ENCODE data around the gene ATP12A.

The ATP12A gene

DNA sequence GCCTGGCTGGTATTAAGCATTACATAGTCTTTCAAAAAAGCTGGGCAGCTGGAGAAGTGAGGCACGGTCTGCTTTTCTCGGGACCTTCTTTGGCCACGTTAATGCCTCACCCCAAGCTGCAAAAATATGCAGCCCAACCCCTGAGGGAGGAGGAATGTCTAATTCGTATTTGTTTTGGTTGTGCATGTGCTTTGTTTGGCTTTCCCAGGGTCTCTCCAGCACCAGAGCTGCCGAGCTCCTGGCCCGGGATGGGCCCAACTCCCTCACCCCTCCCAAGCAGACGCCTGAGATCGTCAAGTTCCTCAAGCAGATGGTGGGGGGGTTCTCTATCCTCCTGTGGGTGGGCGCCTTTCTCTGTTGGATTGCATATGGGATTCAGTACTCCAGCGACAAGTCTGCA is 7.9 kb downstream of the ATP12A start:
- no peak for DNase-seq (ENCODE audit: low read depth)

DNA sequence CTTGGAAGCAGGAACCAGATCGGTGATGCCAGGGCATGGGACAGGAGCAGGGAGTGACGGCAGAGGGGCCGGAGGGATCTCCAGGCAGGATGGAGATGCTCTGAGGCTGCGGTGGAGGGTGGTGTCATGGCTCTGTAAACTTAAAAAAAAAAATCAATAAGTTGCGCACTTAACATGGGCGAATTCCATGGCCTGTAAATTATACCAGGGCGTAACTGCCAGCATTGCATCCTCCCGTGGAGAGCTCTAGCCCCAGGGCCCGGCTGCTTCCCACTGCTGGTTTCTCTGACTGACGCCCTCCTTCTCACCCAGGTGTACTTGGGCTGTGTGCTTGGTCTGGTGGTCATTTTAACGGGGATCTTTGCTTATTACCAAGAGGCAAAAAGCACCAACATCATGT is 8.7 kb downstream of the ATP12A start:
- no peak for DNase-seq (ENCODE audit: low read depth)

DNA sequence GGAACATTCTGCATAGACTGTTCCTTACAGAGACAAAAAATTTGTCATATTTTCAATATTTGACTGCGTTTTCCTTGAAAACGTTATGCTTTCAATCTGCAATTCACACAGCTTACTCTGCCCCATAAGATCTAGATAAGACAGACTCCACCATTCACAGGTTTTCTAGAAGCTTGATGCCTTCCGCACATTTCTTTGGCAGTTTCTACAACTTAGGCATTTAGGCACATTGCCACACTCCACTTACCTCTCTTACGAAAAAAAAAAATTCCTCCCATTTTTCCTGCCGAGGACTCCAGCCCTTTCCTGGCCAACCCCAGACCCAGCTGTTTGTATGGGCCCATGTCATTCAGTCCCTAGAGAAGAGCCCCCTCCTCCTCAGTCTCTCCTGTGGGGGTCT is 11.2 kb downstream of the ATP12A start:
- DNase-seq (ENCODE audit: low read depth): no peak

DNA sequence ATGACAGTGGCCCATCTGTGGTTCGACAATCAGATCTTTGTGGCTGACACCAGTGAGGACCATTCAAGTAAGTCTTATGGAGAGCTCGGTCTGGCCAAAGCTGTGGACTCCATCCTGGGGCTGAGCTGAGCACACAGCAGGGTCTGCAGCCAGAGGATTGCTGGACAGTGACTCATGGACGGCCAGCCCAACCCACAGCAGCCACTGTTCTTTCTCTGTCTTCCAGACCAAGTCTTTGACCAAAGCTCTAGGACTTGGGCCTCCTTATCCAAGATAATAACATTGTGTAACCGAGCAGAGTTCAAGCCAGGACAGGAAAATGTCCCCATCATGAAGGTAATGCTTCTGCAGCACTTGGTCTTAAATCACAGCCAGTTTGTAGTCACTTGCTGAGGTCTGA is 12.4 kb downstream of the ATP12A start:
- no peak for DNase-seq (ENCODE audit: low read depth)

- no peak for DNase-seq (ENCODE audit: low read depth)
Observed at GRCh38 chr13:24693862-24694471, 13.8 kb downstream of the ATP12A start.

GRCh38 chr13:24694907-24695306 is 14.7 kb downstream of the ATP12A start:
- DNase-seq (ENCODE audit: low read depth): no peak

GRCh38 chr13:24698686-24699085 is 18.5 kb downstream of the ATP12A start:
- no peak for DNase-seq (ENCODE audit: low read depth)

DNA sequence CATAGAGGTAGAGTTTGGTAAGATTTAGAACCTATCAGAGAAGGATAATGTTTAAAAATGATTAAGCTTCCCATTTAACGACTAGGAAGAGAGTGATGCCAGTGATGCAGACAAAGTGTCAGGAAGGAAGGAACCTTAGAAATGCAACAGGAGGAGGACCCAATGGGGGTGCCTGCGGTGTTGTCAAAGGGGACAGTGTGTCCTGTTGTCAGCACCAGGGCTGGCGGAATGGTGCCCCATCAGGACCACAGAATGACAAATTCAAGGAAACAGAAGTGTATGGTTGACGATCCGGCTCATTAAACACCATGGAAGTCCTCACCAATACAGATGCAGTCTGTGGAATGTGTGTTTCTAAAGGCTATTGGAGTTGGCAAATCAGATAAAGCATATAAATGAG is 19.3 kb downstream of the ATP12A start:
- no peak for DNase-seq (ENCODE audit: low read depth)

DNA sequence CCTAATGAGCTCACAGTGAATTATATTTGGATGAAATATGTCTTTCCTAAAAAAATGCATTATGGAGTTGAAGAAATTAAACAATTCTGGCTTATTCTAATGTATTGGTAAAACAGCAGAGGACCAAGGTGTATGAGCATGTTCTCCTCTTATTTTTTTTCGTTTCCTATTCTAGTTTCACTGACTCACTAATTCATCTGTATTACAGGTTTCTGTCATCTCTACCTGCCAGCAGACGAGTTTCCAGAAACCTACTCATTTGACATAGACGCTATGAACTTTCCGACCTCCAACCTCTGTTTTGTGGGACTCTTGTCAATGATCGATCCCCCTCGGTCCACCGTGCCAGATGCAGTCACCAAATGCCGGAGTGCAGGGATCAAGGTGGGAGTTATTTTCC is 20.3 kb downstream of the ATP12A start:
- DNase-seq (ENCODE audit: low read depth): no peak

GRCh38 chr13:24706886-24707585 is 26.8 kb downstream of the ATP12A start:
- no peak for DNase-seq (ENCODE audit: low read depth)

- DNase-seq (ENCODE audit: low read depth): no peak
Observed at GRCh38 chr13:24709186-24709913, 29.1 kb downstream of the ATP12A start.

DNA sequence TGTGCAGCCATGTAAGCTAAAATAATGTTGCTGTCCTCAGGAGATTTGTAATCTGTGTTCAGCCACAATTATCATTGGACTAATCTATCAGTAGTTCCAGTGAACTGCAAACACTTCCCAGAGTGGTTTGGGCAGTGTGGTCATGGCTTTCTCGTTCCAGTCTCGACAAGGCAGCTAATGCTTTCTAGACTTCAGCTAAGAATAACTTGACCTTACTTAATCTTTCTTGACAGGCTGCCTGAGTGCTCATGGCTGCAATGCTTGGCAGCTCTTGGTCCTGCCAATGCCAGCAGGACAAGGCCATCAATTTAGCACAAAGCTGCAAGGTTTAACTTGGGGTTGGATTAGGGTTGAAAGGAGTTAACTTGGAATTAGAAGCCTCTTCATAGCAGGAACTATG is 32.8 kb downstream of the ATP12A start:
- DNase-seq (ENCODE audit: low read depth): no peak

GRCh38 chr13:24716011-24716410 is 35.8 kb downstream of the ATP12A start:
- DNase-seq (ENCODE audit: low read depth): no peak

- no peak for DNase-seq (ENCODE audit: low read depth)
Observed at GRCh38 chr13:24716446-24716845, 36.2 kb downstream of the ATP12A start.

DNA sequence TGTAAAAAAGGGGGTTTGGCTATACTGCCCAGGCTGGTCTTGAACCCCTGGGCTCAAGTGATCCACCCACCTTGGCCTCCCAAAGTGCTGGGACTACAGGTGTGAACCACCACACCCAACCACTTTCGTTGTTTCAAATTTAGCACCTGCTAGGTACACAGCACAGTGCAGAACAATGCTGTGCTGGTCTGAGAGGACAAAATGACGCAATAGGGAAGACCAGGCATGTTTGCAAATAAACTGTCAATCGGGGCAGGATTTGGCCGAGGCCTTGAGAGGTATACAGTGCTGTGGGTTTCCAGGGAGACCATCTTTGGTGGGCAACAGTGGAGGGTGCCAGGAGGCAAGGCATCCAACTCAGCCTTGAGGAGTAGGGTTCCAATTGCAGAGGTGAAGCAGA is 37.0 kb downstream of the ATP12A start:
- no peak for DNase-seq (ENCODE audit: low read depth)

GRCh38 chr13:24718192-24718965 is 38.2 kb downstream of the ATP12A start:
- no peak for DNase-seq (ENCODE audit: low read depth)

DNA sequence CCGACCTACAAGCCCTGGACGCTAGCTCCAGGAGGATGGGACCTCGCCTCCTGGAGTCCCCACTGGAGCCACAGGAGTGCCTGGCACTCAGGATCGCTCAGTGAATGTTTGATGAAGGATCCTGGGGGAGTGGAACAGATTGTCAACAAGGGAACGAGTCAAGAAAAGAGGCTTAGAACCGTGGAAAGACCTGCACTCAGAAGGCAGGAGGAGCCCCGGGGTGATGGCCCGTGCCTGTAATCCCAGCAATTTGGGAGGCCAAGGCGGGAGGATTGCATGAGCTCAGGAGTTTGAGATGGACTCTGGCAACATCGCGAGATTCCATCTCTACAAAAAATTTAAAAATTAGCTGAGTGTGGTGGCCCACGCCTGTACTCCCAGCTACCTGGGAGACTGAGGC is 38.9 kb downstream of the ATP12A start:
- no peak for DNase-seq (ENCODE audit: low read depth)

DNA sequence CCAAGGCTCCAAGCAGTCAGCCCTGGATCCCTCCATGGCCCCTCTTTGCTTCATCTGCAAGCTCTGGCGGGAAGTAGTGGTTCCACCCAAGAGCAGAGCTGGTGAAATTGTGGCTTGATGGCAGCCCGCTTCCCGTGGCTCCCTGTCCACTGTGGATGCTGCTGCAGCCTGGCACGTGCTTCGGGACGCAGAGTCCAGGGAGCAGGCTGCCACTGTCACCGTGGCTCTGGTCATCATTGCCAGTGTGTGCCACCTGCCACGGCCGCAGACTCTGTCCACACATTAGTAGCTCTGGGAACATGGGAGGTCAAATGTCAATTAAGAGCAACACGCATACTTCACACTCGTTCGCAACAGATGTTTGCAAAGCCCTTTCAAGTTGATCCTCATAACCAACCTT is 43.0 kb downstream of the ATP12A start:
- DNase-seq (ENCODE audit: low read depth): no peak

GRCh38 chr13:24724714-24725113 is 44.5 kb downstream of the ATP12A start:
- no peak for DNase-seq (ENCODE audit: low read depth)

GRCh38 chr13:24725379-24725778 is 45.2 kb downstream of the ATP12A start:
- no peak for DNase-seq (ENCODE audit: low read depth)

DNA sequence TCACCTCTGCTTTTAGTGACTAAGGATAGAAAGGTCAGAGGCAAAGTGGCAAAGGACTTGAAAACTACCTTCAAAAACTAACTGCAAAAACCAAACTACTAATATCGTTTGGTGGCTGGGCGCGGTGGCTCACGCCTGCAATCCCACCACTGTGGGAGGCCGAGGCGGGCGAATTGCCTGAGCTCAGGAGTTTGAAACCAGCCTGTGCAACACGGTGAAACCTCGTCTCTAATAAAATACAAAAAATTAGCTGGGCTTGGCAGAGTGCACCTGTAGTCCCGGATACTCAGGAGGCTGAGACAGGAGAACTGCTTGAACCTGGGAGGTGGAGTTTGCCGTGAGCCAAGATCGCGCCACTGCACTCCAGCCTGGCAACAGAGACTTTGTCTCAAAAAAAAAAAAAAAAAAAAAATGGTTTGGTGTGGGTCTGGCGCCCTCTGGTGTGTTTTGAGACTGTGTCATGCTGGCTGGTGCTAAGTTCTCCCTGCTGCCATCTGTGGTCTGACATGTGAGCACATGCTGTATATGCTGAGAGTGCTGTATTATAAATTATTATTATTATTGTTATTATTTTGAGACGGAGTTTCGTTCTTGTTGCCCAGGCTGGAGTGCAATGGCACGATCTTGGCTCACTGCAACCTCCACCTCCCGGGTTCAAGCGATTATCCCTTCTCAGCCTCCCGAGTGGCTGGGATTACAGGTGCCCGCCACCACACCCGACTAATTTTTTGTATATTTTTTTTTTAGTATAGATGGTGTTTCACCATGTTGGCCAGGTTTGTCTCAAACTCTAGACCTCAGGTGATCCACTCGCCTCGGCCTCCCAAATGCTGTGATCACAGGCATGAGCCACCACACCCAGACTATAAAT is 47.8 kb downstream of the ATP12A start:
- DNase-seq (ENCODE audit: low read depth): peak; percentile 27
